Esophagus muscularis mucosa (tissue), 4 donors: ENCODE data around the gene MCM9. TPM values are rescaled to one million over a fixed set of nuclear protein-coding genes. Genes with fewer than 3 reads are reported as not detected.

ENCODE experiments used
- DNase-seq: peaks from one replicate; pipeline ENCODE4 v3.0.0-alpha.2; 2017; ENCODE audit errors: extremely low spot score
- H3K27ac ChIP-seq, 4 donors: fragments of 200-600 bp; sonication (generic); replicated peaks in 1 of 4; 1 replicate in 3 of 4; 2 replicates in 1 of 4; pipeline ENCODE4 v1.5.1; 2016 to 2019; ENCODE audit warnings: mild to moderate bottlenecking in 1 of 4
- H3K27me3 ChIP-seq, 4 donors: fragments of 200-600 bp; sonication (generic); one replicate each; pipeline versions ENCODE4 v1.5.1 to v1.6.0; 2016 to 2019
- H3K36me3 ChIP-seq, 4 donors: fragments of 200-600 bp; sonication (generic); one replicate each; pipeline ENCODE4 v1.5.1; 2016 to 2019
- H3K4me1 ChIP-seq, 4 donors: fragments of 200-600 bp; sonication (generic); one replicate each; pipeline ENCODE4 v1.5.1; 2016 to 2019
- H3K4me3 ChIP-seq, 4 donors: fragments of 200-600 bp; sonication (generic); 1 replicate in 2 of 4; 2 replicates in 2 of 4; pipeline ENCODE4 v1.5.1; 2016 to 2019; ENCODE audit warnings: mild to moderate bottlenecking in 4 of 4, moderate library complexity in 1 of 4
- H3K9me3 ChIP-seq, 4 donors: fragments of 200-600 bp; sonication (generic); 1 replicate in 3 of 4; 2 replicates in 1 of 4; pipeline ENCODE4 v1.5.1; 2016 to 2019
- CTCF ChIP-seq, 3 experiments: fragments of 200-600 bp in 2 of 3; fragments of 450-650 bp in 1 of 3; sonication (generic) in 2 of 3; IDR thresholded peaks; one replicate each; pipeline ENCODE4 v1.5.1; 2017 to 2019; ENCODE audit warnings: antibody characterized with exemption in 3 of 3, mild to moderate bottlenecking in 2 of 3, moderate library complexity in 1 of 3
- EP300 ChIP-seq: sonication (generic); formaldehyde crosslinking; IDR thresholded peaks from one replicate; pipeline ENCODE4 v1.6.1; 2017; ENCODE audit warnings: antibody characterized with exemption
- POLR2A ChIP-seq: fragments of 450-650 bp; IDR thresholded peaks from one replicate; pipeline ENCODE4 v1.6.1; 2017; ENCODE audit warnings: antibody characterized with exemption, moderate library complexity, mild to moderate bottlenecking, low read depth
- POLR2AphosphoS5 ChIP-seq, 2 donors: sonication (generic); formaldehyde crosslinking; IDR thresholded peaks; one replicate each; pipeline ENCODE4 v1.6.1; 2017; ENCODE audit warnings: antibody characterized with exemption in 2 of 2
- WGBS: methylation state at CpG from one replicate; pipeline ENCODE4 v1.1.5; 2018; 5-methylcytosine and 5-hydroxymethylcytosine counted together
- intact Hi-C: fragments of 100-400 bp; cut with DNase I; formaldehyde crosslinking; loops from one replicate; pipeline ENCODE4 v1.15.1; 2023
- total RNA-seq, 4 donors: library from RNA; depleted of rRNA; stranded (reverse); fragments of >200 nt; gene quantifications; one replicate each; pipeline versions ENCODE4 v1.1.0 to v1.2.1, GENCODE V29; 2016

The MCM9 gene
- total RNA-seq, result 10 to 100 TPM; 10.8 to 18.1 (median 11.3) TPM

- DNase-seq, result peak; percentile 97
- Histone ChIP-seq H3K27me3 (no peaks in the 10 kb centered on the region), H3K27ac (peak within 1 kb of the TSS; percentile 91 to 96 (median 94)), H3K4me3 (peak within 1 kb of the TSS; percentile 64 to 90 (median 86)), H3K4me1 (peaks cover 0 to 25% (median 17%) of the 10 kb centered on the region in 4 donors), H3K36me3 (peaks cover 5 to 17% (median 9%) of the 10 kb centered on the region in 4 donors), H3K9me3 (no peaks in the 10 kb centered on the region)
- peak; percentile 67 to 76 for TF ChIP-seq POLR2AphosphoS5 (IDR thresholded peaks at IDR 0.05)
- peak in 1 of 3 experiments; percentile 12 for TF ChIP-seq CTCF (IDR thresholded peaks at IDR 0.05)
- no peak for TF ChIP-seq POLR2A
- no peak for TF ChIP-seq EP300
- intact Hi-C loops, result loop anchor here (2.0 kb wide), 1 partner anchor 40 kb away; the partner anchor contains the start of gene ASF1A
- under 1% methylated on average over 61 of the region's 95 CpGs for WGBS
These were observed at the start of gene MCM9 for GRCh38 chr6:118934461-118935330. Gene MCM9, minus strand, starts transcription at chr6:118935159. Its CDS starts 3,436 bp downstream, at chr6:118931723.

GRCh38 chr6:118984342-118984741, 49.4 kb upstream of the MCM9 start:
- no peak overlapping the region for H3K4me3 ChIP-seq
- intact Hi-C loops, result no loop called here
- no peak overlapping the region for H3K27ac ChIP-seq
- DNase-seq, result no peak
- WGBS, result 100% methylated on average over 2 of the region's 2 CpGs
- H3K4me1 ChIP-seq, result peaks cover 0 to 5% (median 0%) of the 10 kb centered on the region in 4 donors
- no peak for TF ChIP-seq POLR2A
- no peak for TF ChIP-seq CTCF (IDR thresholded peaks at IDR 0.05)
- TF ChIP-seq POLR2AphosphoS5 (IDR thresholded peaks at IDR 0.05), result no peak
- no peak for TF ChIP-seq EP300
- H3K36me3 ChIP-seq, result no peaks in the 10 kb centered on the region
- no peaks in the 10 kb centered on the region for H3K27me3 ChIP-seq
- no peaks in the 10 kb centered on the region for H3K9me3 ChIP-seq

GRCh38 chr6:118982575-118982911, 47.6 kb upstream of the MCM9 start:
- WGBS, result 86% methylated on average over 3 of the region's 3 CpGs
- TF ChIP-seq POLR2AphosphoS5 (IDR thresholded peaks at IDR 0.05) (no peak), EP300 (no peak), CTCF (IDR thresholded peaks at IDR 0.05) (no peak), POLR2A (no peak)
- intact Hi-C loops, result no loop called here
- Histone ChIP-seq H3K9me3 (no peaks in the 10 kb centered on the region), H3K27me3 (no peaks in the 10 kb centered on the region), H3K27ac (no peak overlapping the region), H3K4me3 (no peak overlapping the region), H3K36me3 (peaks cover 0 to 8% (median 0%) of the 10 kb centered on the region in 4 donors), H3K4me1 (peaks cover 0 to 5% (median 0%) of the 10 kb centered on the region in 4 donors)
- DNase-seq, result no peak

- Histone ChIP-seq H3K4me3 (no peak overlapping the region), H3K9me3 (no peaks in the 10 kb centered on the region), H3K27me3 (no peaks in the 10 kb centered on the region), H3K36me3 (peaks cover 0 to 13% (median 0%) of the 10 kb centered on the region in 4 donors), H3K4me1 (peaks cover 0 to 5% (median 0%) of the 10 kb centered on the region in 4 donors), H3K27ac (no peak overlapping the region)
- intact Hi-C loops, result no loop called here
- 89% methylated on average over 6 of the region's 6 CpGs for WGBS
- DNase-seq, result no peak
- TF ChIP-seq POLR2A (no peak), EP300 (no peak), POLR2AphosphoS5 (IDR thresholded peaks at IDR 0.05) (no peak), CTCF (IDR thresholded peaks at IDR 0.05) (no peak)
These were observed 47.1 kb upstream of the MCM9 start for GRCh38 chr6:118981884-118982574.
